ENCODE data around the gene SEMA3A.

SEMA3A gene

DNA sequence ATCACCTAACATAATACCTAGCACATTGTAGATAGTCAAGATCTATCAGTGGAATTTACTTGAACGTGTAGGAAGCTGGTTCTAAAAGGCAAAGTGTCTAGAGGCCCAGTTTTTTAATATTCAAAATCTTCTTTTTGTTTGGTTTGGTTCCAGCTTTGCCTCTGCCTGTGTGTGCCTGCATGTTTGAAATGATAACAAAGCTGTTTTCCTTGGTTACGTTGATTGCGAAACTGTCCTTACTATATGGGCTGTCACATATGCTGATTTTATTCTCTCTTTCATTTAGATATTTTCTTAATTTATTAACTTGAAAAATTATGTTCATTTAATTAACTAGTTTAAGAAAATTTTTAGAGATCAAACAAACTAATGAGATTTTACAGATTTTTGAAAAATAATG, 237.3 kb downstream of the SEMA3A start:
- TF ChIP-seq, protein P1, sequence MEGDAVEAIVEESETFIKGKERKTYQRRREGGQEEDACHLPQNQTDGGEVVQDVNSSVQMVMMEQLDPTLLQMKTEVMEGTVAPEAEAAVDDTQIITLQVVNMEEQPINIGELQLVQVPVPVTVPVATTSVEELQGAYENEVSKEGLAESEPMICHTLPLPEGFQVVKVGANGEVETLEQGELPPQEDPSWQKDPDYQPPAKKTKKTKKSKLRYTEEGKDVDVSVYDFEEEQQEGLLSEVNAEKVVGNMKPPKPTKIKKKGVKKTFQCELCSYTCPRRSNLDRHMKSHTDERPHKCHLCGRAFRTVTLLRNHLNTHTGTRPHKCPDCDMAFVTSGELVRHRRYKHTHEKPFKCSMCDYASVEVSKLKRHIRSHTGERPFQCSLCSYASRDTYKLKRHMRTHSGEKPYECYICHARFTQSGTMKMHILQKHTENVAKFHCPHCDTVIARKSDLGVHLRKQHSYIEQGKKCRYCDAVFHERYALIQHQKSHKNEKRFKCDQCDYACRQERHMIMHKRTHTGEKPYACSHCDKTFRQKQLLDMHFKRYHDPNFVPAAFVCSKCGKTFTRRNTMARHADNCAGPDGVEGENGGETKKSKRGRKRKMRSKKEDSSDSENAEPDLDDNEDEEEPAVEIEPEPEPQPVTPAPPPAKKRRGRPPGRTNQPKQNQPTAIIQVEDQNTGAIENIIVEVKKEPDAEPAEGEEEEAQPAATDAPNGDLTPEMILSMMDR (conservative IDR thresholded peaks at IDR 0.05; ENCODE audit: low read depth, low read length) = no peak
- DNase-seq (ENCODE audit: low read depth) = no peak
- no peak overlapping the region for H3K4me3 ChIP-seq (ENCODE audit: low read length)

- TF ChIP-seq, protein P1 (conservative IDR thresholded peaks at IDR 0.05; ENCODE audit: low read depth, low read length) = no peak
- DNase-seq (ENCODE audit: low read depth) = no peak
Observed at GRCh38 chr7:83956104-83956503, 238.5 kb downstream of the SEMA3A start.

GRCh38 chr7:83952236-83952635, 242.4 kb downstream of the SEMA3A start:
- DNase-seq (ENCODE audit: low read depth) = no peak
- TF ChIP-seq, protein P1 (conservative IDR thresholded peaks at IDR 0.05; ENCODE audit: low read depth, low read length) = no peak
- no peak overlapping the region for H3K4me3 ChIP-seq (ENCODE audit: low read length)

More at GRCh38 chr7:83956104-83956503, 238.5 kb downstream of the SEMA3A start:
- no peak overlapping the region for H3K4me3 ChIP-seq (ENCODE audit: low read length)

DNA sequence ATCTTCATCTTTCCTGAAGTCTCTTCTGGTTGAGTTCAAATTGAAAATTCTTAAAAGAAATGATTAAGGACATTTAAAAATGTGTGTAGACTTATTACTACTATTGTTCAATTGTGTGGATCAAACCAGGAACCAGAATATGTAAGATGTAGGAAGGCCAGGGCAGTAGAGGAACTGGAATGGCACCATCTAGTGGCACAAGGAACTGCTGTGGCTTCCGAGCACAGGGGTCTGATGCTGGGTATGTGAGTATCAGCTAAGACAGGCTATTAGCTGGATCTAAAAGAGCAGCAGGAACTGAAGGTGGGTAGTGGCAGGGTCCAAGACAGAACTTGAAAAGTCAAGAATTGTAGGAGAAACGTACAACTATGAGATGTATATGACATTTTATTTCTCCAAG, 247.3 kb downstream of the SEMA3A start:
- TF ChIP-seq, protein P1 (conservative IDR thresholded peaks at IDR 0.05; ENCODE audit: low read depth, low read length) = peak; percentile 62
- H3K4me3 ChIP-seq (ENCODE audit: low read length) = no peak overlapping the region
- no peak for DNase-seq (ENCODE audit: low read depth)

DNA sequence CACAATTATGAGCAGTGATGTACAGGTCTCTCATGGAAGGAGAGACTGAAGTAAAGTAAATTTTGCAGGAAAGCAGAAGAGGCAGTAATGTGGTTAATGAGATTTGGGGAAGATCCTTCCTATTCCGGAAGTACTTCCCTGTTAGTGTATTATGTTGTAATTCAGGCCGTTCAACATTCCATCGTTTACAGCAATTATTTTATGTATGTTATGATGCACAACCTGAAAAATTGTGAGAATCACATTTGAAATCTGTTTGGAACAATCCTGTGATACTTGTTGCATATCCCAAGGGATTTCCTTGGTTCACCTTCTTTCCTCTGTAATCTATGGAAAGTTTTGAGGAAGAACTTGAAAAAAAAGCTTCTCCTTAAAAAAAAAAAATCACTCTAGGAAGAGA, 247.8 kb downstream of the SEMA3A start:
- no peak for DNase-seq (ENCODE audit: low read depth)
- H3K4me3 ChIP-seq (ENCODE audit: low read length) = no peak overlapping the region
- TF ChIP-seq, protein P1 (conservative IDR thresholded peaks at IDR 0.05; ENCODE audit: low read depth, low read length) = no peak

GRCh38 chr7:83941300-83941699, 253.3 kb downstream of the SEMA3A start:
- H3K4me3 ChIP-seq (ENCODE audit: low read length) = no peak overlapping the region
- TF ChIP-seq, protein P1 (conservative IDR thresholded peaks at IDR 0.05; ENCODE audit: low read depth, low read length) = no peak
- DNase-seq (ENCODE audit: low read depth) = no peak

- H3K4me3 ChIP-seq (ENCODE audit: low read length) = no peak overlapping the region
- no peak for DNase-seq (ENCODE audit: low read depth)
- TF ChIP-seq, protein P1 (conservative IDR thresholded peaks at IDR 0.05; ENCODE audit: low read depth, low read length) = no peak
Observed at GRCh38 chr7:83937930-83938329, 256.7 kb downstream of the SEMA3A start.

Measured in retinal pigment epithelial cell (primary cell).